Measurements from ENCODE around the gene GALE.
A peak's percentile ranks its signal among the peaks of the same experiment; 100 is the strongest.
"Not testable (repeated sequence)": the region's sequence is repeated elsewhere in the genome, so short reads cannot be mapped to it uniquely, and the experiment has no call there.

The GALE gene

GRCh38 chr1:23791516-23792047, 9.0 kb downstream of the GALE start:
- DNase-seq = no peak

GRCh38 chr1:23790696-23791515, 9.6 kb downstream of the GALE start, which contains the start of gene LYPLA2:
LYPLA2 (plus strand) TSS chr1:23791145; CDS start chr1:23792683, 1,538 bp downstream.
- DNase-seq = peak; percentile 91

- no peak for DNase-seq
These were observed 11.9 kb downstream of the GALE start for GRCh38 chr1:23788695-23789094.

- DNase-seq = no peak
These were observed 12.9 kb downstream of the GALE start for GRCh38 chr1:23787701-23788100.

- DNase-seq = no peak
These were observed 15.7 kb downstream of the GALE start for GRCh38 chr1:23784846-23785245.

- DNase-seq = not testable (repeated sequence)
These were observed 17.4 kb downstream of the GALE start for GRCh38 chr1:23783141-23783540.

- no peak for DNase-seq
These were observed 20.7 kb downstream of the GALE start for GRCh38 chr1:23779826-23780371.

GRCh38 chr1:23777979-23778814, 22.4 kb downstream of the GALE start, which contains the start of gene PITHD1:
PITHD1 (plus strand) TSS chr1:23778418; CDS start chr1:23778516, 98 bp downstream.
- DNase-seq = peak; percentile 77

- DNase-seq = no peak
These were observed 24.3 kb downstream of the GALE start for GRCh38 chr1:23776217-23776616.

GRCh38 chr1:23774174-23774880, 26.2 kb downstream of the GALE start:
- DNase-seq = no peak

GRCh38 chr1:23772854-23773242, 27.7 kb downstream of the GALE start:
- no peak for DNase-seq

GRCh38 chr1:23772049-23772853, 28.3 kb downstream of the GALE start:
- no peak for DNase-seq

- no peak for DNase-seq
These were observed 31.8 kb downstream of the GALE start for GRCh38 chr1:23768733-23769132.

- DNase-seq = no peak
These were observed 37.4 kb downstream of the GALE start for GRCh38 chr1:23763041-23763577.

- DNase-seq = no peak
These were observed 41.3 kb downstream of the GALE start for GRCh38 chr1:23759277-23759676.

GRCh38 chr1:23757812-23758211, 42.7 kb downstream of the GALE start:
- no peak for DNase-seq

- no peak for DNase-seq
These were observed 43.9 kb downstream of the GALE start for GRCh38 chr1:23756676-23757075.

GRCh38 chr1:23752909-23753308, 47.6 kb downstream of the GALE start:
- DNase-seq = no peak

- no peak for DNase-seq
These were observed 48.7 kb downstream of the GALE start for GRCh38 chr1:23751815-23752200.

- DNase-seq = peak; percentile 46
These were observed 49.3 kb downstream of the GALE start for GRCh38 chr1:23751050-23751814.

GRCh38 chr1:23748016-23748415, 52.5 kb downstream of the GALE start:
- no peak for DNase-seq
